GM18517 (cell line): ENCODE data around the gene SNN.

ENCODE experiments used
- ATAC-seq: cut with Tn5 transposase; IDR thresholded peaks from one replicate; pipeline ENCODE4 v1.9.1; 2021; ENCODE audit warnings: mild to moderate bottlenecking, moderate library complexity; ENCODE audit not compliant: unreplicated experiment

The SNN gene

GRCh38 chr16:11696266-11697012 lies 28.2 kb downstream of the SNN start:
- no peak for ATAC-seq

GRCh38 chr16:11697319-11697718 lies 29.1 kb downstream of the SNN start:
- ATAC-seq, result no peak

- no peak for ATAC-seq
Observed at GRCh38 chr16:11698271-11698689, 30.0 kb downstream of the SNN start.

GRCh38 chr16:11699234-11699894 lies 31.1 kb downstream of the SNN start:
- no peak for ATAC-seq

- ATAC-seq, result no peak
Observed at GRCh38 chr16:11700264-11701029, 32.2 kb downstream of the SNN start.

- no peak for ATAC-seq
Observed at GRCh38 chr16:11705311-11706025, 37.2 kb downstream of the SNN start.

GRCh38 chr16:11706180-11706742 lies 38.0 kb downstream of the SNN start:
- peak; percentile 51 for ATAC-seq

- ATAC-seq, result no peak
Observed at GRCh38 chr16:11707679-11708197, 39.5 kb downstream of the SNN start.

- ATAC-seq, result no peak
Observed at GRCh38 chr16:11708421-11708820, 40.2 kb downstream of the SNN start.

- ATAC-seq, result no peak
Observed at GRCh38 chr16:11711662-11712061, 43.4 kb downstream of the SNN start.

- ATAC-seq, result no peak
Observed at GRCh38 chr16:11712122-11712521, 43.9 kb downstream of the SNN start.

- no peak for ATAC-seq
Observed at GRCh38 chr16:11715246-11715947, 47.1 kb downstream of the SNN start.

- ATAC-seq, result no peak
Observed at GRCh38 chr16:11716336-11716735, 48.1 kb downstream of the SNN start.

- no peak for ATAC-seq
Observed at GRCh38 chr16:11717811-11718210, 49.6 kb downstream of the SNN start.

- no peak for ATAC-seq
Observed at GRCh38 chr16:11719171-11719570, 50.9 kb downstream of the SNN start.

- no peak for ATAC-seq
Observed at GRCh38 chr16:11719762-11720161, 51.5 kb downstream of the SNN start.

GRCh38 chr16:11721781-11722467 lies 53.7 kb downstream of the SNN start:
- ATAC-seq, result no peak

GRCh38 chr16:11722468-11722808 lies 54.2 kb downstream of the SNN start:
- ATAC-seq, result no peak

- ATAC-seq, result no peak
Observed at GRCh38 chr16:11725457-11725856, 57.2 kb downstream of the SNN start.
